ENCODE results near the gene BCAP31.
"Not testable (repeated sequence)": the region's sequence is repeated elsewhere in the genome, so short reads cannot be mapped to it uniquely, and the experiment has no call there.

BCAP31 gene

DNA sequence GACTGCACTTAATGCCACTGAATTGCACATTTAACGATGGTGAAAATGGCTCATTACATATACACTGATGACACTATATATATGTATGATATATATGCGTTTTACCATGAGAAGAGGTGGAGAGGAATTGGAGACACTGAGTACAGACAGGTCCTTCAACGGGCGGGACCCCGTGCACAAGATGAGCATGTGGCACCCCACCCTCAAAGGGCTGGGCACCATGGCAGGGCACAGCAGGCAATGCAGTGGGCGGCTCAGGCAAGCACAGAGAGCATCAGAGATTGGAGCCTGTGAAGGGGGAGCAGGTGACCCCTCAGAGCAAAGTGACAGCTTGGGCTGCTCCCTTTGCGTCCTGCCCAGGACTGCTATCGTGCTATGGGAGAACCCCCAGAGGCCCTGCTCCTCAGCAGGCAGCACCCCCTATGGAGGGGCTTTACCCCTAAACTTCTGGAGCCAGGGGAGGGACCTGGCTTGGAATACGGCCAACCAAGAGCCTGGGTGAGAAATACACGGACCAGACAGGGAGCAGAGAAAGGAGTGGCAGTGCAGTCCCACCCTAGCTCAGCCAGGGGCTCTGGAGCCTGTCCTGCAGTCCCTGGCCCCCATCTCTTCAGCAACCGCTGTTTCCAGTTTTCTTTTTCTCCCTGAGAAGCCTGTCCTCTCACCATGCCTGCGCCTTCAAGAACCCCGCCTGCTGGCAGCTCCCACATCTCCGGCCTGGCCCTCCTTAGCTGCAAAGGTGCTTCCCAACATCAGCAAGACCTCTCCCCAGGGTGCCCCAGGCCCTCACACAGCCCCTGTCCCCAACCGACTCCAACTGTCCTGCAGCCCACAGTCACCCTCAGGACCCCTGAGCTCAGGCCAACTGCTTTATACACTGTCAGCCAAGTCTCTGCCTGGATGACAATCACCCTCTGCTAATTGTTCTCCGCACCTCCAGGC, 26.0 kb downstream of the BCAP31 start:
- Histone ChIP-seq H3K4me3 (no peak overlapping the region), H3K27ac (no peak overlapping the region)
- TF ChIP-seq, protein P1, sequence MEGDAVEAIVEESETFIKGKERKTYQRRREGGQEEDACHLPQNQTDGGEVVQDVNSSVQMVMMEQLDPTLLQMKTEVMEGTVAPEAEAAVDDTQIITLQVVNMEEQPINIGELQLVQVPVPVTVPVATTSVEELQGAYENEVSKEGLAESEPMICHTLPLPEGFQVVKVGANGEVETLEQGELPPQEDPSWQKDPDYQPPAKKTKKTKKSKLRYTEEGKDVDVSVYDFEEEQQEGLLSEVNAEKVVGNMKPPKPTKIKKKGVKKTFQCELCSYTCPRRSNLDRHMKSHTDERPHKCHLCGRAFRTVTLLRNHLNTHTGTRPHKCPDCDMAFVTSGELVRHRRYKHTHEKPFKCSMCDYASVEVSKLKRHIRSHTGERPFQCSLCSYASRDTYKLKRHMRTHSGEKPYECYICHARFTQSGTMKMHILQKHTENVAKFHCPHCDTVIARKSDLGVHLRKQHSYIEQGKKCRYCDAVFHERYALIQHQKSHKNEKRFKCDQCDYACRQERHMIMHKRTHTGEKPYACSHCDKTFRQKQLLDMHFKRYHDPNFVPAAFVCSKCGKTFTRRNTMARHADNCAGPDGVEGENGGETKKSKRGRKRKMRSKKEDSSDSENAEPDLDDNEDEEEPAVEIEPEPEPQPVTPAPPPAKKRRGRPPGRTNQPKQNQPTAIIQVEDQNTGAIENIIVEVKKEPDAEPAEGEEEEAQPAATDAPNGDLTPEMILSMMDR (IDR thresholded peaks at IDR 0.05) = no peak
- DNase-seq (ENCODE audit: low spot score) = no peak

- H3K4me3 ChIP-seq; DNase-seq (ENCODE audit: low spot score); H3K27ac ChIP-seq: not testable (repeated sequence)
These were observed 27.0 kb downstream of the BCAP31 start for GRCh38 chrX:153696986-153697722.

GRCh38 chrX:153696538-153696937, 27.6 kb downstream of the BCAP31 start:
- H3K4me3 ChIP-seq; DNase-seq (ENCODE audit: low spot score); H3K27ac ChIP-seq: not testable (repeated sequence)

DNA sequence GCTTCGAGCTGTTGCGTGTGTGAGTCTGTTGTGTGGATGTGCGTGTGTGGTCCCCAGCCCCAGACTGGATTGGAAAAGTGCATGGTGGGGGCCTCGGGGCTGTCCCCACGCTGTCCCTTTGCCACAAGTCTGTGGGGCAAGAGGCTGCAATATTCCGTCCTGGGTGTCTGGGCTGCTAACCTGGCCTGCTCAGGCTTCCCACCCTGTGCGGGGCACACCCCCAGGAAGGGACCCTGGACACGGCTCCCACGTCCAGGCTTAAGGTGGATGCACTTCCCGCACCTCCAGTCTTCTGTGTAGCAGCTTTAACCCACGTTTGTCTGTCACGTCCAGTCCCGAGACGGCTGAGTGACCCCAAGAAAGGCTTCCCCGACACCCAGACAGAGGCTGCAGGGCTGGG, 28.1 kb downstream of the BCAP31 start:
- DNase-seq (ENCODE audit: low spot score) = no peak
- Histone ChIP-seq H3K27ac (no peak overlapping the region), H3K4me3 (no peak overlapping the region)
- TF ChIP-seq, protein P1 (IDR thresholded peaks at IDR 0.05) = no peak

DNA sequence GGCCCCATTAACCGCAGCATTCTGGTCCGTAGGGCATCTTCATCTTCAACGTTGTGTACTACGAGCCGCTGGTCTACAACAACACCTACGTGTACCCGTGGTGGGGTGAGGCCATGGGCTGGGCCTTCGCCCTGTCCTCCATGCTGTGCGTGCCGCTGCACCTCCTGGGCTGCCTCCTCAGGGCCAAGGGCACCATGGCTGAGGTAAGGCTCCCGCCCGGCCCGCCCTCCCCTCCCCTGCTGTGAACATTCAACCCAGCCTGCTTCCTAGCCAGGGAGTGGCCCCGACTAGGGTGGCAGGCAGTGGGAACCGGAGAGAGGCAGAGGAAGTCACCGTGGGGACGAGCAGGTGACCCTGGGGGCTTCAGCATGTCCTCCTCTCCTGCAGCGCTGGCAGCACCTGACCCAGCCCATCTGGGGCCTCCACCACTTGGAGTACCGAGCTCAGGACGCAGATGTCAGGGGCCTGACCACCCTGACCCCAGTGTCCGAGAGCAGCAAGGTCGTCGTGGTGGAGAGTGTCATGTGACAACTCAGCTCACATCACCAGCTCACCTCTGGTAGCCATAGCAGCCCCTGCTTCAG, 29.4 kb downstream of the BCAP31 start:
- TF ChIP-seq, protein P1 (IDR thresholded peaks at IDR 0.05) = no peak
- DNase-seq (ENCODE audit: low spot score) = no peak
- H3K27ac ChIP-seq = no peak overlapping the region
- no peak overlapping the region for H3K4me3 ChIP-seq

DNA sequence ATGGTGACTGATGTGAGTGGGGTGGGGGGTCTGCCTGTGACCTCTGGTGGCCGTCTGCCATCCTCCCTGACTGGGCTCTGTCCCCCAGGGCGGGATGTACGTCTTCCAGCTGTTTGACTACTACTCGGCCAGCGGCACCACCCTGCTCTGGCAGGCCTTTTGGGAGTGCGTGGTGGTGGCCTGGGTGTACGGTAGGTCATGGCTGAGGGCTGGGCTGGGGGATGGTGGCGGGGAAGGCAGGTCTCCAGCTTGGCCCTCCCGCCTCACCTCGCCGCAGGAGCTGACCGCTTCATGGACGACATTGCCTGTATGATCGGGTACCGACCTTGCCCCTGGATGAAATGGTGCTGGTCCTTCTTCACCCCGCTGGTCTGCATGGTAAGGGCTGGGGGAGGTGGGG, 29.9 kb downstream of the BCAP31 start:
- DNase-seq (ENCODE audit: low spot score); H3K4me3 ChIP-seq; H3K27ac ChIP-seq: not testable (repeated sequence)

DNA sequence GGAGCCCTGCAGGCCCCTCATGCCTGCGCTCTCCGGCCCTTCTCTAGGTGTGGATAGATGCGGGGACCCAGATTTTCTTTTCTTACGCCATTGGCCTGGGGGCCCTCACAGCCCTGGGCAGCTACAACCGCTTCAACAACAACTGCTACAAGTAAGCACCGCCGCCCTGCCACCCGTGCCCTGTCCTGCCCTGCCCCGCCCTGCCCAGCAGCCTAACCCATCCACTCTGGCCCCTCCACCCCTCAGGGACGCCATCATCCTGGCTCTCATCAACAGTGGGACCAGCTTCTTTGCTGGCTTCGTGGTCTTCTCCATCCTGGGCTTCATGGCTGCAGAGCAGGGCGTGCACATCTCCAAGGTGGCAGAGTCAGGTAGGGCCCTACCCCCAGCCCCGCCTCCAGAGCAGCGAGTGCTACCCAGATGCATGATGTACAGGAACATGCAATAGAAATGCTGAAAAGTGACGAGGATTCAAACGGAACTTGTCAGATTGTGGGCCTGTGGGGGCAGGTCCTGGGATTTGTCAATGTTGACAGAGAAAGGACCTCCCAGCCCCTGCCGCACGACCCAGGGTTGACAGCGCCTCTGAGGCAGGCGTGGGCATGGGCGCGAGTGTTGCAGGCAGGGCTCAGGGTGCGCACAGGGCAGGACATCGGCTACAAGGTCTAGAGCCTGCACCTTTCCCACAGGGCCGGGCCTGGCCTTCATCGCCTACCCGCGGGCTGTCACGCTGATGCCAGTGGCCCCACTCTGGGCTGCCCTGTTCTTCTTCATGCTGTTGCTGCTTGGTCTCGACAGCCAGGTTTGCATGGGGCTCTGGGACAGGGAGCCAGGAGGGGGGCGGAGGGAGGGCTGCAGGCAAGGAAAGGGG, 30.7 kb downstream of the BCAP31 start:
- DNase-seq (ENCODE audit: low spot score) = no peak
- H3K27ac ChIP-seq = no peak overlapping the region

More for the DNA sequence above, 30.7 kb downstream of the BCAP31 start:
- TF ChIP-seq, protein P1 (IDR thresholded peaks at IDR 0.05) = no peak
- no peak overlapping the region for H3K4me3 ChIP-seq
